A549 treated with AZD9567 at 1 μM for 4 hours (cell line): ENCODE measurements around the gene PSMB4. TPM values are rescaled to one million over a fixed set of nuclear protein-coding genes. Genes with fewer than 3 reads are reported as not detected.

Experiments used
- total RNA-seq: library from RNA; stranded (reverse); fragments of 200-300 nt; extraction: Qiagen RNA extraction; gene quantifications from 5 replicates; pipeline ENCODE4 v1.2.3, GENCODE V29; 2022; ENCODE audit not compliant: insufficient read depth

Gene PSMB4
- 354 to 439 TPM (median 422 TPM) in 5 replicates for total RNA-seq

DNA sequence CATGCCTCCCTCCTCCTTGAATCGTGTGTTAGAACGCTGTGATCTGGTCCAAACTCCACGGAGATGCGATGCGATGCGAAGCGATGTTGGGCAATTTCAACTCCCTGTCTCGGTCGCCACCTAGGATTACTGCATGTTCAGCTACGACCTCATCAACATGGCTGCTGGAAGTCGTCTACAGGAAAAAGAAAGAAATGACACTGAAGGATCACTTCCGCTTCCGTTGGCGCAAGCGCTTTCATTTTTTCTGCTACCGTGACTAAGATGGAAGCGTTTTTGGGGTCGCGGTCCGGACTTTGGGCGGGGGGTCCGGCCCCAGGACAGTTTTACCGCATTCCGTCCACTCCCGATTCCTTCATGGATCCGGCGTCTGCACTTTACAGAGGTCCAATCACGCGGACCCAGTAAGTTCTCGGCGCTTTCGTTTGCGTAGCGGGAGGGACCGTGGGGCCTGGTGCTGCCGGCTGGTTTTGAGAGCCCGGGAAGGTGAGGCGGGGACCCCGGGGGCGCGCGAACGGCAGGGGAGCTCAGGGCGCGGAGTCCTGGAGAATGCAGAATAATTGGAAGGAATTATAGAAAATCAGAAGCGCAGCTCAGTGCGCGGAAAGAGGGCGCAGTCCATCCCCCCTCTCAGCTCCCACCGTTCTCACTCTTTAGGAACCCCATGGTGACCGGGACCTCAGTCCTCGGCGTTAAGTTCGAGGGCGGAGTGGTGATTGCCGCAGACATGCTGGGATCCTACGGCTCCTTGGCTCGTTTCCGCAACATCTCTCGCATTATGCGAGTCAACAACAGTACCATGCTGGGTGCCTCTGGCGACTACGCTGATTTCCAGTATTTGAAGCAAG, at the start of gene PSMB4:
PSMB4 (plus strand) TSS at position 250 of the 848 bp plus-strand sequence; CDS start at position 265, 15 bp downstream.

DNA sequence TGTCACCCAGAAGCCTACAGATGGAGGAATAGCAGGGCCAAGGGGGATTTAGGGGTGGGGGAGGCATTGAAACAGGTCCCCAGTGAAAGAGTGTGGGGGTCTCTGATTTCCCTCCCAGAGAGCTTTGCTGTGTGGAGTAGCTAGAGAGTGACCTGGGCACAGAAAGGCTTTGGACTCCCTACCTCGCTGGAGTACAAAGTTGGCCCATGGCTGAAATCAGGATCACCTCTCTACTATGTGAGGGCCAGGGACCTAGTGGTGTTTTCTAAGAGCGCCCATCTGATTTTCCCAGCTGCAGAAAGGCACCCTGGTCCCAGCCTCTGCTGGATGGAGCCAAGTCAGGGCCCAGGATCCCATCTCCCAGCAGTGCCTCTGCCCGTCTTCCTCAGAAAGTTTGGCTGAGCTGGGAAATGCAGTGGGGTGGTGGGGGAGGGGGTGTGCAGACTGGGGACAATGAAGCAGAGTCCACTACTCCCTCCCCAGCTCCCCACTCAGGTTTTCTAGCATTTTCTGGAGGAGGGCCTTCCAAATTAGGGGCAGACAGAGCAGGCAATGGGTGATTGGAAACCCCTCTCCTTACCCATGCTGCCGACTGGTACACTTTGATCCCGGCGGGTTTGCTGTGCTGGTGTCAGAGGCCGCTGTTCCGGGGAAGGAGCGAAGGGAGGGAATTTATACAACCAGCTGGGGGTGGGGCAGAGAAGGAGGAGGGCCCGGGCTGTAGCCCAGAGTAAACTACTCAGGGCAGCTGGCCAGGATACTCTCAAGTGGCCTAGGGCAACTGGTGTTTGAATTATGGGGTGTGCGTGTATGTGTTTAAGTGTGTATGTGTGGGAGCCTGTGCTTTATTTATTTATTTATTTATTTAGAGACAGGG, 27.1 kb upstream of the PSMB4 start, which contains the start of gene SELENBP1:
SELENBP1 (minus strand) TSS at position 648 of the 877 bp plus-strand sequence; CDS start at position 584, 64 bp downstream.

Other genes starting within 250 kb of the PSMB4 start
- gene TNFAIP8L2, start 242.9 kb upstream of the PSMB4 start, total RNA-seq = not detected in 5 replicates
- 5.0 to 8.2 TPM (median 5.4 TPM) in 5 replicates for gene LYSMD1, start 233.7 kb upstream of the PSMB4 start, total RNA-seq
- 47.1 to 48.4 TPM (median 47.7 TPM) in 5 replicates for gene SCNM1, start 233.4 kb upstream of the PSMB4 start, total RNA-seq
- 0.21 to 0.34 TPM (median 0.23 TPM) in 4 of 5 replicates, not detected in the other for gene TMOD4, start 223.6 kb upstream of the PSMB4 start, total RNA-seq
- gene VPS72, start 209.4 kb upstream of the PSMB4 start, total RNA-seq = 41.8 to 48.0 TPM (median 42.8 TPM) in 5 replicates
- gene PIP5K1A, start 201.0 kb upstream of the PSMB4 start, total RNA-seq = 45.2 to 70.0 TPM (median 47.0 TPM) in 5 replicates
- gene PSMD4, start 144.8 kb upstream of the PSMB4 start, total RNA-seq = 184 to 202 TPM (median 199 TPM) in 5 replicates
- gene ZNF687, start 117.3 kb upstream of the PSMB4 start, total RNA-seq = 13.5 to 17.1 TPM (median 14.8 TPM) in 5 replicates
- 20.5 to 25.9 TPM (median 24.3 TPM) in 5 replicates for gene PI4KB, start 72.2 kb upstream of the PSMB4 start, total RNA-seq
- 18.9 to 22.7 TPM (median 20.7 TPM) in 5 replicates for gene RFX5, start 52.3 kb upstream of the PSMB4 start, total RNA-seq
- gene SELENBP1, start 26.9 kb upstream of the PSMB4 start, total RNA-seq = 6.0 to 7.1 TPM (median 6.9 TPM) in 5 replicates
- gene POGZ, start 59.9 kb downstream of the PSMB4 start, total RNA-seq = 18.4 to 20.5 TPM (median 19.8 TPM) in 5 replicates
- 1.7 to 1.9 TPM (median 1.8 TPM) in 5 replicates for gene CGN, start 111.8 kb downstream of the PSMB4 start, total RNA-seq
- gene TUFT1, start 140.7 kb downstream of the PSMB4 start, total RNA-seq = 9.8 to 11.7 TPM (median 10.3 TPM) in 5 replicates
- 6.0 to 13.6 TPM (median 6.4 TPM) in 5 replicates for gene SNX27, start 212.5 kb downstream of the PSMB4 start, total RNA-seq